GM23338 (cell line): ENCODE measurements around the gene CTNS. TPM values are rescaled to one million over a fixed set of nuclear protein-coding genes. Genes with fewer than 3 reads are reported as not detected.

Source experiments
- ATAC-seq: fragments of 200-7000 bp; cut with Tn5 transposase; 3 replicates; pipeline ENCODE4 v1.9.1; 2020
- DNase-seq: peaks from one replicate; pipeline ENCODE4 v3.0.0-alpha.2; 2015; ENCODE audit warnings: low spot score
- H2AFZ ChIP-seq: fragments of 200-600 bp; sonication (generic); 2 replicates; pipeline ENCODE4 v1.8.0; 2016; ENCODE audit warnings: antibody characterized with exemption, mild to moderate bottlenecking, moderate library complexity
- H3F3A ChIP-seq: fragments of 200-600 bp; sonication (generic); replicated peaks from 2 replicates; pipeline ENCODE4 v1.8.0; 2017; ENCODE audit warnings: antibody characterized with exemption, mixed run types, low read depth
- H3K27ac ChIP-seq: fragments of 200-600 bp; sonication (generic); 2 replicates; pipeline ENCODE4 v1.6.1; 2016; ENCODE audit warnings: low read depth
- H3K27me3 ChIP-seq: fragments of 200-600 bp; sonication (generic); 2 replicates; pipeline ENCODE4 v1.8.0; 2016; ENCODE audit warnings: mild to moderate bottlenecking, mixed run types, moderate library complexity; ENCODE audit not compliant: insufficient read depth
- H3K36me3 ChIP-seq: fragments of 200-600 bp; sonication (generic); 2 replicates; pipeline ENCODE4 v1.8.0; 2016; ENCODE audit warnings: mild to moderate bottlenecking; ENCODE audit not compliant: insufficient read depth
- H3K4me1 ChIP-seq: fragments of 200-600 bp; sonication (generic); 2 replicates; pipeline ENCODE4 v1.8.0; 2016; ENCODE audit warnings: mild to moderate bottlenecking, moderate library complexity; ENCODE audit not compliant: insufficient read depth
- H3K4me2 ChIP-seq: fragments of 200-600 bp; sonication (generic); 2 replicates; pipeline ENCODE4 v1.7.1; 2017; ENCODE audit warnings: mixed run types
- H3K4me3 ChIP-seq: fragments of 200-600 bp; sonication (generic); 2 replicates; pipeline ENCODE4 v1.6.1; 2016; ENCODE audit warnings: mixed run types
- H3K79me2 ChIP-seq: fragments of 200-600 bp; sonication (generic); replicated peaks from 2 replicates; pipeline ENCODE4 v1.8.0; 2017; ENCODE audit warnings: mild to moderate bottlenecking; ENCODE audit not compliant: insufficient read depth
- H3K9me2 ChIP-seq: fragments of 200-600 bp; sonication (generic); 2 replicates; pipeline ENCODE4 v1.8.0; 2017; ENCODE audit not compliant: insufficient read depth
- H4K20me1 ChIP-seq: fragments of 200-600 bp; sonication (generic); replicated peaks from 2 replicates; pipeline ENCODE4 v1.8.0; 2017; ENCODE audit warnings: mild to moderate bottlenecking; ENCODE audit not compliant: insufficient read depth
- H3K27ac Mint-ChIP-seq: 2 replicates; pipeline ENCODE4 v1.8.0; 2020; ENCODE audit warnings: inconsistent platforms, mild to moderate bottlenecking, moderate library complexity, mixed read lengths
- H3K27me3 Mint-ChIP-seq: 3 replicates; pipeline ENCODE4 v1.8.0; 2022; ENCODE audit warnings: low read depth, mild to moderate bottlenecking, moderate library complexity, mixed read lengths, inconsistent platforms; ENCODE audit not compliant: insufficient read depth, poor library complexity
- H3K36me3 Mint-ChIP-seq: 3 replicates; pipeline ENCODE4 v1.8.0; 2021; ENCODE audit warnings: low read depth, mild to moderate bottlenecking, inconsistent platforms, moderate library complexity, mixed read lengths
- H3K4me1 Mint-ChIP-seq: 3 replicates; pipeline ENCODE4 v1.8.0; 2020; ENCODE audit warnings: mild to moderate bottlenecking, inconsistent platforms, mixed read lengths
- H3K4me3 Mint-ChIP-seq: 3 replicates; pipeline ENCODE4 v1.8.0; 2021; ENCODE audit warnings: moderate library complexity, mild to moderate bottlenecking, inconsistent platforms, mixed read lengths
- H3K9me3 Mint-ChIP-seq: 3 replicates; pipeline ENCODE4 v1.8.0; 2020; ENCODE audit warnings: moderate library complexity, mild to moderate bottlenecking, inconsistent platforms, mixed read lengths
- CREB1 ChIP-seq: fragments of 250-450 bp; sonication (Bioruptor Pico); IDR thresholded peaks from 2 replicates; pipeline ENCODE4 v1.5.0; 2020; ENCODE audit warnings: low read depth, mild to moderate bottlenecking, moderate library complexity
- EZH2 ChIP-seq: fragments of 200-600 bp; sonication (generic); IDR thresholded peaks from one replicate; pipeline ENCODE4 v1.8.0; 2017; ENCODE audit warnings: antibody characterized with exemption, mild to moderate bottlenecking, low read depth; ENCODE audit not compliant: unreplicated experiment
- JUNB ChIP-seq: IDR thresholded peaks from one replicate; pipeline ENCODE4 v1.6.1; 2016; ENCODE audit warnings: antibody characterized with exemption; ENCODE audit not compliant: unreplicated experiment
- NANOG ChIP-seq: IDR thresholded peaks from 2 replicates; pipeline ENCODE4 v1.6.1; 2016; ENCODE audit warnings: antibody characterized with exemption, borderline replicate concordance
- polyA plus RNA-seq: library from polyadenylated mRNA; unstranded; fragments of >200 nt; fragmentation: Nextera tagmentation; extraction: Ambion mirVana; gene quantifications from 2 replicates; pipeline ENCODE4 v1.2.1, GENCODE V29; 2016
- total RNA-seq: library from RNA; depleted of rRNA; stranded (reverse); fragments of >200 nt; shearing (Covaris generic); gene quantifications from 2 replicates; pipeline ENCODE4 v1.2.3, GENCODE V29; 2014
- TF ChIP-seq, protein P1 (sequence below): fragments of 250-450 bp; sonication (Bioruptor Pico); IDR thresholded peaks from 2 replicates; pipeline ENCODE4 v1.5.0; 2020; ENCODE audit warnings: mild to moderate bottlenecking, moderate library complexity
- TF ChIP-seq, protein P2 (sequence below): IDR thresholded peaks from one replicate; pipeline ENCODE4 v1.6.1; 2018; ENCODE audit warnings: antibody characterized with exemption; ENCODE audit not compliant: unreplicated experiment

CTNS gene
- total and polyA plus RNA-seq, 2 experiments from 2014 or later, result 5.9 to 21.8 TPM

DNA sequence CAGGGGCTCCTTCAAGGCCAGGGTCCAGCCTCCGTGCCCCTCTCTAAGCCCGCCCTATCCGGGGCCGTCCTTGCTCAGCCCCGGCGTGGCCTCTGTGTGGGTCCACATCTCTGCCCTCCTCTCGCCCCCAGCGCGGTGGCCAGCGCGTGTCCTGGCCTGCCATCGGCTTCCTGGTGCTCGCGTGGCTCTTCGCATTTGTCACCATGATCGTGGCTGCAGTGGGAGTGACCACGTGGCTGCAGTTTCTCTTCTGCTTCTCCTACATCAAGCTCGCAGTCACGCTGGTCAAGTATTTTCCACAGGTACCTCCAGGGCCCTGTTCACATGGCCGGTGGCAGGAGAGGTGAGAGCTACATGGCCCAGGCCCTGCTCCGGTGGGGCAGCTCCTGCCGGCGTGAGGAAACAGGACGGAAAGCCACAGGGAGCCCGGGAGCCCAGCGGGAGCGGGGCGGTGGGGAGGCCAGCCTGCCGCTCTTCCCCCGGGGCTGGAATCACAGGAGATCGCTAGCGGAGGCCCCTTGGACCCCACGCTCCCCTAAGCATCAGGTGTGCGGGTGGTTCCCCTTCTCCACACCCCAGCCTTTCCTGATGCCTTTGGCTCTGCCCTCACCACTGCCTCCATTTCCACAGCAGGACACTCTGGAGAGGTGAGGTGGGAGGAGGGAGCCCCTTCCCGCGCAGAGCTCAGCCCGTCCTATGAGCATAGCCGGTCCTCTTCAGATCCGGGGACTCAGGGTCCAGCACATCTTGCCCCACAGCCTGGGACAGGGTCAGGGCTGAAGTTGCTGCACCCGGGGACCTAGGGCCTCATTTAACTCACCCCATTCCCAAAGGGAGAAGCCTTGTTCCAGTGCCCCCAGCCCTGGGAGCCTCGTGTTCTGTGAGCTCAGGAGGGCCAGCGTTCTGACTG is 21.6 kb downstream of the CTNS start (continued):
- TF ChIP-seq, protein P1, sequence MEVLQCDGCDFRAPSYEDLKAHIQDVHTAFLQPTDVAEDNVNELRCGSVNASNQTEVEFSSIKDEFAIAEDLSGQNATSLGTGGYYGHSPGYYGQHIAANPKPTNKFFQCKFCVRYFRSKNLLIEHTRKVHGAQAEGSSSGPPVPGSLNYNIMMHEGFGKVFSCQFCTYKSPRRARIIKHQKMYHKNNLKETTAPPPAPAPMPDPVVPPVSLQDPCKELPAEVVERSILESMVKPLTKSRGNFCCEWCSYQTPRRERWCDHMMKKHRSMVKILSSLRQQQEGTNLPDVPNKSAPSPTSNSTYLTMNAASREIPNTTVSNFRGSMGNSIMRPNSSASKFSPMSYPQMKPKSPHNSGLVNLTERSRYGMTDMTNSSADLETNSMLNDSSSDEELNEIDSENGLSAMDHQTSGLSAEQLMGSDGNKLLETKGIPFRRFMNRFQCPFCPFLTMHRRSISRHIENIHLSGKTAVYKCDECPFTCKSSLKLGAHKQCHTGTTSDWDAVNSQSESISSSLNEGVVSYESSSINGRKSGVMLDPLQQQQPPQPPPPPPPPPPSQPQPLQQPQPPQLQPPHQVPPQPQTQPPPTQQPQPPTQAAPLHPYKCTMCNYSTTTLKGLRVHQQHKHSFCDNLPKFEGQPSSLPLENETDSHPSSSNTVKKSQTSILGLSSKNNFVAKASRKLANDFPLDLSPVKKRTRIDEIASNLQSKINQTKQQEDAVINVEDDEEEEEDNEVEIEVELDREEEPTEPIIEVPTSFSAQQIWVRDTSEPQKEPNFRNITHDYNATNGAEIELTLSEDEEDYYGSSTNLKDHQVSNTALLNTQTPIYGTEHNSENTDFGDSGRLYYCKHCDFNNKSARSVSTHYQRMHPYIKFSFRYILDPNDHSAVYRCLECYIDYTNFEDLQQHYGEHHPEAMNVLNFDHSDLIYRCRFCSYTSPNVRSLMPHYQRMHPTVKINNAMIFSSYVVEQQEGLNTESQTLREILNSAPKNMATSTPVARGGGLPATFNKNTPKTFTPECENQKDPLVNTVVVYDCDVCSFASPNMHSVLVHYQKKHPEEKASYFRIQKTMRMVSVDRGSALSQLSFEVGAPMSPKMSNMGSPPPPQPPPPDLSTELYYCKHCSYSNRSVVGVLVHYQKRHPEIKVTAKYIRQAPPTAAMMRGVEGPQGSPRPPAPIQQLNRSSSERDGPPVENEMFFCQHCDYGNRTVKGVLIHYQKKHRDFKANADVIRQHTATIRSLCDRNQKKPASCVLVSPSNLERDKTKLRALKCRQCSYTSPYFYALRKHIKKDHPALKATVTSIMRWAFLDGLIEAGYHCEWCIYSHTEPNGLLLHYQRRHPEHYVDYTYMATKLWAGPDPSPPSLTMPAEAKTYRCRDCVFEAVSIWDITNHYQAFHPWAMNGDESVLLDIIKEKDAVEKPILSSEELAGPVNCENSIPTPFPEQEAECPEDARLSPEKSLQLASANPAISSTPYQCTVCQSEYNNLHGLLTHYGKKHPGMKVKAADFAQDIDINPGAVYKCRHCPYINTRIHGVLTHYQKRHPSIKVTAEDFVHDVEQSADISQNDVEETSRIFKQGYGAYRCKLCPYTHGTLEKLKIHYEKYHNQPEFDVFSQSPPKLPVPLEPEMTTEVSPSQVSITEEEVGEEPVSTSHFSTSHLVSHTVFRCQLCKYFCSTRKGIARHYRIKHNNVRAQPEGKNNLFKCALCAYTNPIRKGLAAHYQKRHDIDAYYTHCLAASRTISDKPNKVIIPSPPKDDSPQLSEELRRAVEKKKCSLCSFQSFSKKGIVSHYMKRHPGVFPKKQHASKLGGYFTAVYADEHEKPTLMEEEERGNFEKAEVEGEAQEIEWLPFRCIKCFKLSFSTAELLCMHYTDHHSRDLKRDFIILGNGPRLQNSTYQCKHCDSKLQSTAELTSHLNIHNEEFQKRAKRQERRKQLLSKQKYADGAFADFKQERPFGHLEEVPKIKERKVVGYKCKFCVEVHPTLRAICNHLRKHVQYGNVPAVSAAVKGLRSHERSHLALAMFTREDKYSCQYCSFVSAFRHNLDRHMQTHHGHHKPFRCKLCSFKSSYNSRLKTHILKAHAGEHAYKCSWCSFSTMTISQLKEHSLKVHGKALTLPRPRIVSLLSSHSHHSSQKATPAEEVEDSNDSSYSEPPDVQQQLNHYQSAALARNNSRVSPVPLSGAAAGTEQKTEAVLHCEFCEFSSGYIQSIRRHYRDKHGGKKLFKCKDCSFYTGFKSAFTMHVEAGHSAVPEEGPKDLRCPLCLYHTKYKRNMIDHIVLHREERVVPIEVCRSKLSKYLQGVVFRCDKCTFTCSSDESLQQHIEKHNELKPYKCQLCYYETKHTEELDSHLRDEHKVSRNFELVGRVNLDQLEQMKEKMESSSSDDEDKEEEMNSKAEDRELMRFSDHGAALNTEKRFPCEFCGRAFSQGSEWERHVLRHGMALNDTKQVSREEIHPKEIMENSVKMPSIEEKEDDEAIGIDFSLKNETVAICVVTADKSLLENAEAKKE (CRISPR knock-in tag), result no peak
- TF ChIP-seq JUNB (no peak), CREB1 (CRISPR knock-in tag) (no peak)

DNA sequence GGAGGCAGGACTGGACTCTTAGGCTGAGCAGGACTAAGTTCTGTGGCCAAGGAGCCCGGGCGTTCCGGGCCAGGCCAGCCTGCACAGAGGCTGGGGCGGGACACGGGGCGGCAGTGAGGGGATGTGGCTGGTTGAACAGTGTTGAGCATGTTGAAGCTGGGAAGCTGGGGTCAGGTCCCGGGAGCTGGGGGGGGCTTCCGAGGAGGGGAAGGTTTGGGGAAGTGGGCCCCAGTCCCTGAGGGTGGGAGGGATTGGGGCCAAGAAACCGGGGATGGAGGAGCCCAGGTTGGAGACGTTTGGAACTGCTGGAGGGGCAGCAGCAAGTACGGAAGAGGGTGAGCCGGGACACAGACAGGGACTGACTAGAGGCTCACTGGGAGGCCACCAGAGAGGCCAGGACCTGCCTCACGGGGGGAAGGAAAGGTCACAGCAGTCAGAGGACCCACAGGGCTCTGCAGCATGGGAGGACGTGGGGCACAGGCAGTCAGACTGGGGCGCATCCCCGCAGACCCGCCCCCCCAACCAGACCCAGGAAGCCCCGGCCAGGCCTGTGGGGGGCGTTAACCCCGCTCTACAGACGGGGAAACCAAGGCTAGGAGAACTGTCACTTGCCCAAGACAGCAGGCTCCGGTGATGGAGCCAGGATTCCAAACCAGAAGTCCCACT is 22.4 kb downstream of the CTNS start:
- no peaks in the 10 kb centered on the region for H3K4me1 ChIP-seq
- no peak overlapping the region for H3K27ac ChIP-seq
- H3K36me3 ChIP-seq, result 0 out of 2 replicates have a peak, but pooled peaks cover 3% of the 10 kb centered on the region
- H3K79me2 ChIP-seq, result no peaks in the 10 kb centered on the region
- no peak overlapping the region for H3K4me3 ChIP-seq
- Mint-ChIP-seq H3K27ac (no peak overlapping the region; the same call in 1 of the 2 replicates), H3K4me3 (no peak overlapping the region), H3K27me3 (peaks cover 6% of the 10 kb centered on the region), H3K9me3 (no peaks in the 10 kb centered on the region), H3K4me1 (peaks cover 10% of the 10 kb centered on the region; the same call in 2 of the 3 replicates), H3K36me3 (peaks cover 3% of the 10 kb centered on the region; the same call in 1 of the 3 replicates)
- H3K4me2 ChIP-seq, result no peak overlapping the region
- H3K9me2 ChIP-seq, result no peaks in the 10 kb centered on the region
- ATAC-seq (no peak), DNase-seq (no peak)
- H4K20me1 ChIP-seq, result no peaks in the 10 kb centered on the region
- 0 out of 2 replicates have a peak, but pooled peaks cover 4% of the 10 kb centered on the region for H3F3A ChIP-seq
- no peaks in the 10 kb centered on the region for H3K27me3 ChIP-seq
- H2AFZ ChIP-seq, result no peak overlapping the region
- TF ChIP-seq EZH2 (no peak), NANOG (no peak)
- TF ChIP-seq, protein P2, sequence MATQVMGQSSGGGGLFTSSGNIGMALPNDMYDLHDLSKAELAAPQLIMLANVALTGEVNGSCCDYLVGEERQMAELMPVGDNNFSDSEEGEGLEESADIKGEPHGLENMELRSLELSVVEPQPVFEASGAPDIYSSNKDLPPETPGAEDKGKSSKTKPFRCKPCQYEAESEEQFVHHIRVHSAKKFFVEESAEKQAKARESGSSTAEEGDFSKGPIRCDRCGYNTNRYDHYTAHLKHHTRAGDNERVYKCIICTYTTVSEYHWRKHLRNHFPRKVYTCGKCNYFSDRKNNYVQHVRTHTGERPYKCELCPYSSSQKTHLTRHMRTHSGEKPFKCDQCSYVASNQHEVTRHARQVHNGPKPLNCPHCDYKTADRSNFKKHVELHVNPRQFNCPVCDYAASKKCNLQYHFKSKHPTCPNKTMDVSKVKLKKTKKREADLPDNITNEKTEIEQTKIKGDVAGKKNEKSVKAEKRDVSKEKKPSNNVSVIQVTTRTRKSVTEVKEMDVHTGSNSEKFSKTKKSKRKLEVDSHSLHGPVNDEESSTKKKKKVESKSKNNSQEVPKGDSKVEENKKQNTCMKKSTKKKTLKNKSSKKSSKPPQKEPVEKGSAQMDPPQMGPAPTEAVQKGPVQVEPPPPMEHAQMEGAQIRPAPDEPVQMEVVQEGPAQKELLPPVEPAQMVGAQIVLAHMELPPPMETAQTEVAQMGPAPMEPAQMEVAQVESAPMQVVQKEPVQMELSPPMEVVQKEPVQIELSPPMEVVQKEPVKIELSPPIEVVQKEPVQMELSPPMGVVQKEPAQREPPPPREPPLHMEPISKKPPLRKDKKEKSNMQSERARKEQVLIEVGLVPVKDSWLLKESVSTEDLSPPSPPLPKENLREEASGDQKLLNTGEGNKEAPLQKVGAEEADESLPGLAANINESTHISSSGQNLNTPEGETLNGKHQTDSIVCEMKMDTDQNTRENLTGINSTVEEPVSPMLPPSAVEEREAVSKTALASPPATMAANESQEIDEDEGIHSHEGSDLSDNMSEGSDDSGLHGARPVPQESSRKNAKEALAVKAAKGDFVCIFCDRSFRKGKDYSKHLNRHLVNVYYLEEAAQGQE, result no peak
